Stimulated activated naive CD8-positive, alpha-beta T cell treated with anti-CD3 and anti-CD28 coated beads, Interleukin-15, Interleukin-2, amounts not matched to agents 100 ng/mL and 50 ng/mL, for 24 hours (primary cell): ENCODE data around the gene SPTB.
A peak's percentile ranks its signal among the peaks of the same experiment; 100 is the strongest.
"Not testable (repeated sequence)": the region's sequence is repeated elsewhere in the genome, so short reads cannot be mapped to it uniquely, and the experiment has no call there.

Experiments used
- H3K27ac Mint-ChIP-seq: one replicate; pipeline ENCODE4 v1.8.0; 2021; ENCODE audit warnings: mild to moderate bottlenecking, mixed read lengths
- H3K27me3 Mint-ChIP-seq: one replicate; pipeline ENCODE4 v1.8.0; 2021; ENCODE audit warnings: mixed read lengths
- H3K36me3 Mint-ChIP-seq: one replicate; pipeline ENCODE4 v1.8.0; 2021; ENCODE audit warnings: low read depth, mixed read lengths
- H3K4me1 Mint-ChIP-seq: one replicate; pipeline ENCODE4 v1.8.0; 2021; ENCODE audit warnings: low read depth, mixed read lengths
- H3K4me3 Mint-ChIP-seq: one replicate; pipeline ENCODE4 v1.8.0; 2021; ENCODE audit warnings: mild to moderate bottlenecking, mixed read lengths
- H3K9me3 Mint-ChIP-seq: one replicate; pipeline ENCODE4 v1.8.0; 2021; ENCODE audit warnings: mixed read lengths

Gene SPTB

DNA sequence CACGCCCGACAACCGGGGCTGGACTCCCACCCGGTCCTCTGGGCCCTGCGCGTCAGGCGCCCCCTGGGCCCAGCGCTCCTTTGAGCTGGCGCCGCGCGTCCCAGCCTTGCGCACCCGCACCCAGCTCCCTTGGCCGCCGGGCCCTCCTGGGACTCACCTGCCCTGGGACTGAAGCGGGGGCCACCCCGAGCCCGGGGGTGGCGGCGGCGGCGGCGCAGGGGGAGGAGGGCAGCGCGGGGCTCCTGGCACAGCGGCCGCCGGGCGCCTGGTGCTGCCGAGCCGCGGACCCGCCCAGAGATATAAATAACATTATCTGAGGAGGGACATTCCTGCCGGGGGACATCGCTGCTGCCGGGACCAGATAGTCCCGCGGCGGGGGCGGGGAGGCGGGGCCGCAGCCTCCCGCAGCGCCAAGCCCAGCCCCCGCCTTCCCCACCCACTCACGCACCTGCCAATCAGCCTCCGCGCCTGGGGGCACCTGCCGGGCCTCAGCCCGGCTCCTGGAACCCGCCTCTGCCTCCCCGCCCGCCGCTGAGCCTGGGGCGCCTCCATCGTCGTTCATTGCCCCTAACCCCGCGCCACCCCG is at the start of gene SPTB:
TSS of gene SPTB (minus strand) at position 273 of the 586 bp plus-strand sequence. CDS start 56,813 bp downstream, outside the sequence.
- no peak within 1 kb of the TSS for H3K27ac Mint-ChIP-seq
- peaks cover 5% of the 10 kb centered on the region for H3K4me1 Mint-ChIP-seq
- no peaks in the 10 kb centered on the region for H3K9me3 Mint-ChIP-seq
- peaks cover 52% of the 10 kb centered on the region for H3K27me3 Mint-ChIP-seq
- peak within 1 kb of the TSS; percentile 84 for H3K4me3 Mint-ChIP-seq
- no peaks in the 10 kb centered on the region for H3K36me3 Mint-ChIP-seq

DNA sequence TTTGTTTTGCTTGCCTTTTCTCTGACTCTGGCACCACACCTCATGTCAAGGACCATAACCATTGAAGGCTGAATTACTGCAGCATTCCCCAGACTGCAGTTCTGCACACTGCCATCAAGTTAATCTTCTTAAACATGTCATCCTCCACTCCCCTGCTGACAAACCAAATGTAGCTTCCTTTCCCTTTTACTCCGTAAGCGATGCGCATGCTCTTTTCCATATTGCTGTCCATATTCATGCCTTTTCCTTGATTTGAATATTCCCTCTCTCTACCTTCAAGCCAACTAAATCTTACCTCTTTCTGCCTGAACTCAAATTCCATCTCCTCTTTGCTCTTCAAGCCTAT is 49.3 kb upstream of the SPTB start:
- H3K27me3 Mint-ChIP-seq, result no peaks in the 10 kb centered on the region
- H3K36me3 Mint-ChIP-seq, result peaks cover 43% of the 10 kb centered on the region
- no peak overlapping the region for H3K27ac Mint-ChIP-seq
- no peak overlapping the region for H3K4me3 Mint-ChIP-seq
- peaks cover 10% of the 10 kb centered on the region for H3K4me1 Mint-ChIP-seq
- no peaks in the 10 kb centered on the region for H3K9me3 Mint-ChIP-seq

DNA sequence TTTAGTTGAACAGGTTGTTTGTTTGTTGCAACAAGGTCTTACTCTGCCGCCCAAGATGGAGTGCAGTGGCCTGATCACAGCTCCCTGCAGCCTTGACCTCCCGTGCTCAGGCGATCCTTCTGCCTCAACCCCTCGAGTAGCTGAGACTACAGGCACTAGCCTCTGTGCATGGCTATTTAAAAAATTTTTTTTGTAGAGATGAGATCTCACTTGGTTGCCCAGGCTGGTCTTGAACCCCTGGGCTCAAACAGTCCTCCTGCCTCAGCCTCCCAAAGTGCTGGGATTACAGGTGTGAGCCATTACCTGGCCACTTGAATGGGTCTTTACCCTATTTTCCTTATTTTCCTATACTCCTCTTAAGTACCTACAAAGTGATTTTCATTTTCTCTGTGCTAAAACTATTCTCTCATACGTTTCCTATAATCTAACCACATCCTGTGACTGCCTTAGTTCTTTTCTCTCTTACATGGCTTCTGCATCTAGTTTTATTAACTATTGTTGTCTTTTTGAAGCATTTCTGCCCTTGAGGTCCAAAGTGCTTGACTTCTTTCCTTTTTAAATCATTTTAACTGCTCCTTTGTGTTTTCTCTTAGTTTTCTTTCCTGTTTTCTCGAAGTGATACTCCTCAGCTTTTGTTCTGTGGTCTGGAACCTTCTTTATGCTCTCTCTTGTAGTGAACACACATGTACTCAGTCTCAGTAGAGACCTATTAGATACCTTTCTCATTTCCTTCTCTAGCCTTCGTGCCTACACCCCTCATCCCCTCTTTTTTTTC is 48.7 kb upstream of the SPTB start:
- H3K36me3 Mint-ChIP-seq, result peaks cover 43% of the 10 kb centered on the region
- H3K27ac Mint-ChIP-seq, result no peak overlapping the region
- H3K9me3 Mint-ChIP-seq, result no peaks in the 10 kb centered on the region
- peaks cover 14% of the 10 kb centered on the region for H3K4me1 Mint-ChIP-seq
- no peak overlapping the region for H3K4me3 Mint-ChIP-seq
- no peaks in the 10 kb centered on the region for H3K27me3 Mint-ChIP-seq

DNA sequence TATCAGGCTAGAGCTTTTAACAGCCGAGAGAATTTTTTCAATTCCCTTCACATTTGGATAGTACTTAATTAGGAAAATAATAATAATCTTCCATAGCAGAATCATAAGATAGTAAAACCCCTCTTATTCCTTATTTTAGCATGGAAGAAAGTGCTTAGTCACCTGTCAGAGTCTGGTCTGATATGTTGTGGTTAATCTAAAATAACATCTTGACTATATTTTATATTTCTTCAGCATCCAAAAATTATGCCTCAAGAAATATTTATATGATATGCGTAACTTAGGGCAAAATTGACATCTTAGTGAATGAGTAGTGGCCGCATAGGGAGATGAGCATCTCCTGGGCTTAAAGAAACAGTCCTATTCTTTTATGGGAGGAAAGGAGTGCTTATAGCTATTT is 47.3 kb upstream of the SPTB start:
- Mint-ChIP-seq H3K4me1 (peaks cover 20% of the 10 kb centered on the region), H3K4me3 (no peak overlapping the region), H3K9me3 (no peaks in the 10 kb centered on the region), H3K27me3 (no peaks in the 10 kb centered on the region), H3K27ac (peak overlapping the region; percentile 33), H3K36me3 (peaks cover 29% of the 10 kb centered on the region)

DNA sequence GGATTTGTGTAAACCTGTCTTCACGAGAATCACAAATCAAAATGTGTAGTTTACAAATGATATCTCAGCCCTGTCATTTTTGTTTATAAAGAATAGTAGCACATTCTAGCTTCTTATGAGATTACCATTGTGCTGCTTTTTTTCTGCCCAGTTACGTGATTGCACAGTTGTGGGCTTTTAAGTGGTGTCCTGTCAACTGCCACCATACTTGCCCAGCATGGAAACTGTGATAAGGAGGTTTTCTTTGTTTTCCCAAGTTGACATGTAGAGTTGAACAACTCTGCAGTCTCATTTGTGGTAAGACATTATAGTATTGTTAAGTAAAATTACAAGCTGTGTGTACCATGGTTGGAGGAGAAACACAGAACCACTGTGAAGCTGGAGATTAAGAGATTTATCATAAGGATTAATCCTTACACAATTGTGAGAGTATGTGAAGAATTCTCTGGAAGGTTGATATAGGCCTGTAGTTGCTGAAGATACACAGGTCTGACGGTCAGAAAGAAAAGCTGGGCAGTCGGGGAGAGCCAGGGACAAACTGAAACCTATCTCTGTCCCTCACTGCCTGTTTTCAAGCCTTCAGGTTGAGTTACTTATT is 46.8 kb upstream of the SPTB start:
- Mint-ChIP-seq H3K9me3 (no peaks in the 10 kb centered on the region), H3K27ac (peak overlapping the region; percentile 62), H3K4me1 (peaks cover 24% of the 10 kb centered on the region), H3K36me3 (peaks cover 32% of the 10 kb centered on the region), H3K27me3 (no peaks in the 10 kb centered on the region), H3K4me3 (peak overlapping the region; percentile 3)

DNA sequence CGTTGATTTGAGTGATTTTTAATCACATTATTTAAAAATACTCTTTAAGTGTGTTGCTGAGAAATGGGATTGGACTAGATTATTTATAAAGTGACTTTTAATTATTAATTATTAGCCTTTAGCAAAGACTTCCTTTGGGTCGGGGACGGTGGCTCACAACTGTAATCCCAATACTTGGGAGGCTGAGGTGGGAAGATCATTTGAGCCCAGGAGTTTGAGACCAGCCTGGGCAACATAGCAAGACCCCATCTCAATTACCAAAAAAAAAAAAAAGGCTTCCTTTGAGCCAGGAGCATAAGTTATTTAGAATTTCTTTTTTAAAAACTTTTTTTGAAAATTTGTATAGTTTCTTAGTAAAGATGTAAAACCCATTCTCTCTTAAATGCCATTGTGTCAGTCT is 43.3 kb upstream of the SPTB start:
- Mint-ChIP-seq H3K36me3 (peaks cover 44% of the 10 kb centered on the region), H3K4me3 (no peak overlapping the region), H3K27ac (no peak overlapping the region), H3K9me3 (no peaks in the 10 kb centered on the region), H3K4me1 (peaks cover 51% of the 10 kb centered on the region), H3K27me3 (no peaks in the 10 kb centered on the region)

DNA sequence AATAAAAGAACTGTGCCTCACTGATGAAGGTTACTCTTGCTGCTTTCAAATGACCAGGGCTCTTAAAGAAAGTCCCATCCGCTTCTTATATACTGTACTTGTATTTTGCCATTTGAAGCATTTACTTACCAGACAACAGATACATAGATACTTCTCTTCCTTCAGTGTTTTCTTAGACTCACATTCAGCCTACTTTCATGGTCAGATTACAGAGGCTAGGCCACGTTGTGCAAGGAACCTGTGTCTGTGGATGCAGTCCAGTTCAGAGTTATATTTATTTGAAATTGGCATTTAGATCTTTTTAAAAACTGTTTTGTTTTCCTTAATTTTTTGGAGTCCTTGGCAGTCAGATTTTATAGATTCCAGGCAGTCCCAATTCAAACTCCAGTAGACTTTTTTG is 40.8 kb upstream of the SPTB start:
- Mint-ChIP-seq H3K4me1 (peaks cover 74% of the 10 kb centered on the region), H3K9me3 (no peaks in the 10 kb centered on the region), H3K27ac (no peak overlapping the region)

DNA sequence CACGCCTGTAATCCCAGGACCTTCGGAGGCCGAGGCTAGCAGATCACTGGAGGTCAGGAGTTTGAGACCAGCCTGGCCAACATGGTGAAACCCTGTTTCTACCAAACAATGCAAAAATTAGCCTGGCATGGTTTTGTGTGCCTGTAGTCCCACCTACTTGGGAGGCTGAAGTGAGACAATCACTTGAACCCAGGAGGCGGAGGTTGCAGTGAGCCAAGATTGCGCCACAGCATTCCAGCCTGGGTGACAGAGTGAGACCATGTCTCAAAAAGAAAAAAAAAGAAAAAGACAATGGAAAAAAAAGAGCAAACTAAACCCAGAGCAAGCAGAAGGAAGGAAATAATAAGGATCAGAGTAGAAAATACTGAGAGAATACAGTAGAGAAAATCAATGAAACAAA is 39.9 kb upstream of the SPTB start:
- no peak overlapping the region for H3K27ac Mint-ChIP-seq
- no peaks in the 10 kb centered on the region for H3K27me3 Mint-ChIP-seq
- H3K36me3 Mint-ChIP-seq, result peaks cover 66% of the 10 kb centered on the region
- H3K4me1 Mint-ChIP-seq, result peaks cover 79% of the 10 kb centered on the region
- no peak overlapping the region for H3K4me3 Mint-ChIP-seq
- no peaks in the 10 kb centered on the region for H3K9me3 Mint-ChIP-seq

More for the DNA sequence above, 40.8 kb upstream of the SPTB start:
- H3K36me3 Mint-ChIP-seq, result peaks cover 65% of the 10 kb centered on the region
- H3K4me3 Mint-ChIP-seq, result no peak overlapping the region
- no peaks in the 10 kb centered on the region for H3K27me3 Mint-ChIP-seq

DNA sequence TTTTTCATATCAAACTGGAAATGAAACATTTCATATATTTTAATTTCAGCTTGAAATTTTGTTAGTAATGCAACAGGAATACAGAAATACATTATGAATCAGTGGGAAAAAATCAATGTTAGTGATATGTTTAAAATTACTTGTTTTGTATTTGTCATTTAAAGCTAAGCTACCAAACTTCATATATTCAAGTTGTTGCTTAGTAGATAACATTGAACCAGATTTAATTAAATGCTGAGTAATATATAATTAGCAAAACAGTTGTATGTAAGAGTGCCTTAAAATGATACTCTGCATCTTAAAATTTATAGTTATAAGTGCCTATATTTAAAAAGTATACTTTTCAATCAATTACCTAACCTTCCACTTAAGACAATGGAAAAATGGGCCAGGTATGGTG is 39.5 kb upstream of the SPTB start:
- Mint-ChIP-seq H3K27me3 (no peaks in the 10 kb centered on the region), H3K4me3 (no peak overlapping the region), H3K9me3 (no peaks in the 10 kb centered on the region), H3K36me3 (peaks cover 62% of the 10 kb centered on the region), H3K4me1 (peaks cover 77% of the 10 kb centered on the region), H3K27ac (peak overlapping the region; percentile 64)

DNA sequence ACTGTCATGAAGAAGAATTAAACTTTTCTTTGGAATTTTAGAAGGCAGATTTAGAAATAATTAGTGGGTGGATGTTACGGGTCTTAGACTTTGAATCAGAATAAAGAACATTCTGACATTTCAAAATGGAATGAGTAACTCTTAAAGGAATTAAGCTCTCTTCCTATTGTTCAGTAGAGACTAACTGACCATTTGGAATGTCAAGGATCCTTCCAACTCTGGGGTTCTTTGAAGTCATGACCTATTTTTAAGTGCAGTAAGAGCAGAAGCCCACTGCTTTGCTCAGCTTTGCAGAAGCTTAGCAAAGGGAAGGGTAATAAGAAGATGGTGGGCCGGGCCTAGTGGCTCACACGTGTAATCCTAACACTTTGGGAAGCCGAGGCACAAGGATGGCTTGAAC is 38.5 kb upstream of the SPTB start:
- Mint-ChIP-seq H3K27me3 (no peaks in the 10 kb centered on the region), H3K4me3 (no peak overlapping the region), H3K27ac (peak overlapping the region; percentile 17), H3K36me3 (peaks cover 57% of the 10 kb centered on the region), H3K4me1 (peaks cover 78% of the 10 kb centered on the region), H3K9me3 (no peaks in the 10 kb centered on the region)

DNA sequence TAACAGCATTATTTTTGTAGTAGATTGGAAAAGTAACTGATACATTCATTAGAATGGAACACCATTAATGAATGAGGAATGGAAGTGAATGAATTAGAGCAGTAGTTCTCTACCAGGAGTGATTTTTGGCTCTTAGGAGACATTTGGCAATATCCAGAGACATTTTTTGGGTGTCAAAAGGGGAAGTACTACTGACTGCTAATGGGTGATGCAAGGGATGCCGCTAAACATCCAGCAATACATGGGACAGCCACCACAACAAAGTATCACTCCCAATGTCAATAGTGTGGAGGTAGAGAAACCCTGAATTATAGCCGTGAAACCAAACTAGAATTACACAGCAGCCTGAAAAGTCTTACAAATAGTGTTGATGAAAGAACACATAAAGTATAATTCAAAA is 36.1 kb upstream of the SPTB start:
- peaks cover 48% of the 10 kb centered on the region for H3K36me3 Mint-ChIP-seq
- no peaks in the 10 kb centered on the region for H3K9me3 Mint-ChIP-seq
- H3K4me1 Mint-ChIP-seq, result peaks cover 64% of the 10 kb centered on the region
- peak overlapping the region; percentile 87 for H3K4me3 Mint-ChIP-seq
- no peaks in the 10 kb centered on the region for H3K27me3 Mint-ChIP-seq
- H3K27ac Mint-ChIP-seq, result peak overlapping the region; percentile 4

DNA sequence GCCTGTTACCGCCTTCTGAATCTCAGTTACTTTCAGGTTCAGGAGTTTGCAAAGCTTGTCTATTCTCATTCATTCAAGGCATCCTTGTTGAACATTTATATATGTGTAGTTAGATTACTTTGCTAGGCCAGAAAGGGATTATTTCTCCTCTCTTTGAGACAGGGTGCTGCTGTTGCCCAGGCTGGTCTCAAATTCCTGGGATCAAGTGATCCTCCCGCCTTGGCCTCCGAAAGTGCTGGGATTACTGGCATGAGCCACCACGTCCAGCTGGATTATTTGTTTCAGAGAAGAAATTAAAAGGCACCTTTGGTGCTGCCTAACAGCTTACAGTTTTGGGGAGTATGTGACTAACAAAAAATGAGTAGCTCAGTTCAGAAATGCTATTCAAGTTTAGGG is 35.3 kb upstream of the SPTB start:
- H3K9me3 Mint-ChIP-seq, result no peaks in the 10 kb centered on the region
- H3K27ac Mint-ChIP-seq, result peak overlapping the region; percentile 96

DNA sequence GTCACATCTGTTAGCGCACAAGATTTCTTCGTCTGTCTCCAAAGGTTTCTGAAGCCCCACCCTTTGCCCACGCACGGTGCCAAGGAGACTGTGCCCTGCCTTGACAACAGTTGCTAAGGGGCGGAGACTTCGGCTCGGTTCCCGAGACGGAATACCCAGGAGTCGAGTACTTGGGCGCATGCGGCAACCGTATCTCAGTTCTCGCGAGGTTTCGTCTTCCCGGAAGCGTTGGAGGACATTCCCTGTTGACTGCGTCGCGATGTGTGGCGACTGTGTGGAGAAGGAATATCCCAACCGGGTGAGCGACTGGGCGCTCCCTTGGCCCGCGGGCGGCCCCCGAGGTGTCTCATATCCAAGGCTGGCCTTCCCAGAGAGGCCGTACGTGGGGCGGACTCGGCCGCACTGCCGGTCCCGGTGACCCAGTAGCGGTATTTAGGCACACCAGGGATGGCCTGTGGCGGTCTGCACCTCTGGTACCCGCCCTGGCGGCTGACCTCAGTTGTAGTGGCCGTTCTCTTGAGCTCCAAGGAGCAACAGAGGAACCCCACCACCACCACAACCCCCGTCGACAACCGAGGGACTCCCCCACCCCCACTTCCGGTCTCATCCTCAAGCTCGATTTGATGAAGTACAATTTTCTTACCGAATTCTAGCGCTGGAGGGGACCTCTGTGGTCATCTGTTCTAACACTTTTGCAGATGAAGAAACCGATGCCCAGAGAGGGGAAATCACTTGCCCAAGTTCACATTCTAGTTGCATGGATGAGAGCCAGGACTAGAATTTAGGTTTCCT is 34.7 kb upstream of the SPTB start, which contains the start of gene CHURC1:
TSS of gene CHURC1 (plus strand) at position 219 of the 792 bp plus-strand sequence. CDS start at position 260, 41 bp downstream.
- Mint-ChIP-seq H3K4me1 (peaks cover 54% of the 10 kb centered on the region), H3K27me3 (no peaks in the 10 kb centered on the region), H3K4me3 (peak within 1 kb of the TSS; percentile 87), H3K9me3 (no peaks in the 10 kb centered on the region), H3K36me3 (peaks cover 35% of the 10 kb centered on the region), H3K27ac (peak within 1 kb of the TSS; percentile 96)

More for the DNA sequence above, 35.3 kb upstream of the SPTB start:
- Mint-ChIP-seq H3K36me3 (peaks cover 40% of the 10 kb centered on the region), H3K27me3 (no peaks in the 10 kb centered on the region), H3K4me1 (peaks cover 59% of the 10 kb centered on the region), H3K4me3 (peak overlapping the region; percentile 87)

DNA sequence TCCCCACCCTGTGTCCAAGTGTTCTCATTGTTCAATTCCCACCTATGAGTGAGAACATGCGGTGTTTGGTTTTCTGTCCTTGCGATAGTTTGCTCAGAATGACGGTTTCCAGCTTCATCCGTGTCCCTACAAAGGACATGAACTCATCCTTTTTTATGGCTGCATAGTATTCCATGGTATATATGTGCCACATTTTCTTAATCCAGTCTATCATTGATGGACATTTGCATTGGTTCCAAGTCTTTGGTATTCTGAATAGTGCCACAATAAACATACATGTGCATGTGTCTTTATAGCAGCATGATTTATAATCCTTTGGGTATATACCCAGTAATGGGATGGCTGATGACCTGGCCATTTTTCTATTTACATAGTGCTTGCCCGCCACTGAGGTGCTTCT is 33.8 kb upstream of the SPTB start:
- not testable (repeated sequence) for H3K9me3 Mint-ChIP-seq, H3K27me3 Mint-ChIP-seq
- Mint-ChIP-seq H3K4me1 (peaks cover 47% of the 10 kb centered on the region), H3K4me3 (peak overlapping the region; percentile 87), H3K36me3 (peaks cover 30% of the 10 kb centered on the region), H3K27ac (peak overlapping the region; percentile 96)

DNA sequence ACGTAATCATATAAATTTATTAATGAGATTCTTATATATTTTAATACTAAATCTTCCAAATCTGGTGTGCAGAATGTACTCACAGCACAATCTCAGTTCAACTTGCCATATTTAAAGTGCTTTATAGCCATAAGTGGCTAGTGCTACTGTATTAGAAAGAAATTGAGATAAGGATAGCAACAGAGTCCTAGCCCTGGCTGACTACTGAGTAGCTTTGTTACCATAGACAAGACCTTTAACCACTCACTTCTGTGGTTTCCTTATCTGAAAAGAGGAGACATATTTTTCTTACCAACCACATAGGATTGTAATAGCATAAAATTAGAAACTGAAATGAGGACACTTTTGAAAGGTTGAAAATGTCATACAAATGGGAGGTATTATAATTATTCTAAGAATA is 32.6 kb upstream of the SPTB start:
- H3K4me3 Mint-ChIP-seq, result no peak overlapping the region
- no peaks in the 10 kb centered on the region for H3K9me3 Mint-ChIP-seq
- H3K27ac Mint-ChIP-seq, result no peak overlapping the region
- peaks cover 19% of the 10 kb centered on the region for H3K36me3 Mint-ChIP-seq
- peaks cover 36% of the 10 kb centered on the region for H3K4me1 Mint-ChIP-seq
- H3K27me3 Mint-ChIP-seq, result no peaks in the 10 kb centered on the region
